Activated CD4-positive, alpha-beta T cell treated with anti-CD3 and anti-CD28 coated beads, Interleukin-2, amount 50 U/mL, for 4 hours (primary cell): ENCODE measurements around the gene DNAAF1.
A peak's percentile ranks its signal among the peaks of the same experiment; 100 is the strongest.

ENCODE experiments used
- DNase-seq, 2 experiments: peaks; one replicate each; pipeline ENCODE4 v3.0.0-alpha.2; 2020

DNAAF1 gene

GRCh38 chr16:84124257-84125073, 20.6 kb upstream of the DNAAF1 start:
- DNase-seq = no peak

GRCh38 chr16:84131117-84131516, 14.0 kb upstream of the DNAAF1 start:
- DNase-seq = no peak

- DNase-seq = no peak
Measured at GRCh38 chr16:84132527-84133285, 12.4 kb upstream of the DNAAF1 start.

GRCh38 chr16:84136331-84137125, 8.6 kb upstream of the DNAAF1 start:
- no peak for DNase-seq

GRCh38 chr16:84137287-84137686, 7.8 kb upstream of the DNAAF1 start:
- DNase-seq = no peak

GRCh38 chr16:84137769-84138357, 7.2 kb upstream of the DNAAF1 start:
- DNase-seq = no peak

GRCh38 chr16:84138500-84138823, 6.6 kb upstream of the DNAAF1 start:
- DNase-seq = no peak

- no peak for DNase-seq
Measured at GRCh38 chr16:84138824-84139627, 6.1 kb upstream of the DNAAF1 start.

- DNase-seq = no peak
Measured at GRCh38 chr16:84139628-84140258, 5.4 kb upstream of the DNAAF1 start.

- peak in 1 of 2 experiments; percentile 7 for DNase-seq
Measured at GRCh38 chr16:84141143-84141670, 3.9 kb upstream of the DNAAF1 start.

GRCh38 chr16:84143081-84143480, 2.0 kb upstream of the DNAAF1 start:
- no peak for DNase-seq

- DNase-seq = no peak
Measured at GRCh38 chr16:84143784-84144199, 1.3 kb upstream of the DNAAF1 start.

- peak; percentile 6 to 18 for DNase-seq
Measured at GRCh38 chr16:84144209-84144858, 774 bp upstream of the DNAAF1 start.

GRCh38 chr16:84150926-84151325, 5.8 kb downstream of the DNAAF1 start:
- no peak for DNase-seq

- no peak for DNase-seq
Measured at GRCh38 chr16:84153660-84154214, 8.6 kb downstream of the DNAAF1 start.

- DNase-seq = no peak
Measured at GRCh38 chr16:84155226-84155625, 10.1 kb downstream of the DNAAF1 start.

GRCh38 chr16:84155771-84156170, 10.7 kb downstream of the DNAAF1 start:
- DNase-seq = no peak

GRCh38 chr16:84156342-84156784, 11.3 kb downstream of the DNAAF1 start:
- no peak for DNase-seq

- no peak for DNase-seq
Measured at GRCh38 chr16:84159007-84159406, 13.9 kb downstream of the DNAAF1 start.

- no peak for DNase-seq
Measured at GRCh38 chr16:84159800-84160199, 14.7 kb downstream of the DNAAF1 start.
